ENCODE measurements around the gene MAS1L.

Gene MAS1L

DNA sequence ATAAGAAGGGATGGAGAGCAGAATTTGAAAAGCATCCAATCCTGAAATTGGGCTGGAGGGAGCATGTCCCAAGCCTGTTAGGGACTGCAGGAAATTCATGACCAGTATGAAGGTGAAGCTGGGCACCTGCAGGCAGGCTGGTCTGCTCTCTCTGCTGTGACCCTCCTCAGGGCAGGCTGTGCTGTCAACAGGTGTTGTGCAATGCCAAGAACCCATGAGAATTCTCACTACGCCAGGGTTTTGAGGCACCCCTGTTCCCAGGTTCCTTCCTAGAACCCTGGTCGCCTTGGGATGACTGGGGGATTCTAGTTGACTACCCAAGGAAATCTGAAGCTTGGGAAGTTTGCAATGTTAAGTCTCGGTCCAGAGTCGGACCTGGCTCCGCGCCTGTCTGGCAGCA lies 13.3 kb upstream of the MAS1L start:
- H3K9me3 ChIP-seq (ENCODE audit: severe bottlenecking), result no peaks in the 10 kb centered on the region
- DNase-seq (ENCODE audit: low spot score) (no peak), ATAC-seq (ENCODE audit: low read depth) (no peak)
- H3K36me3 ChIP-seq (ENCODE audit: low read depth), result no peaks in the 10 kb centered on the region
- peaks cover 6% of the 10 kb centered on the region for H3K27me3 ChIP-seq (ENCODE audit: insufficient read depth, poor library complexity, severe bottlenecking)
- no peaks in the 10 kb centered on the region for H3K4me1 ChIP-seq (ENCODE audit: insufficient read depth, poor library complexity, severe bottlenecking)
- TF ChIP-seq, protein P1, sequence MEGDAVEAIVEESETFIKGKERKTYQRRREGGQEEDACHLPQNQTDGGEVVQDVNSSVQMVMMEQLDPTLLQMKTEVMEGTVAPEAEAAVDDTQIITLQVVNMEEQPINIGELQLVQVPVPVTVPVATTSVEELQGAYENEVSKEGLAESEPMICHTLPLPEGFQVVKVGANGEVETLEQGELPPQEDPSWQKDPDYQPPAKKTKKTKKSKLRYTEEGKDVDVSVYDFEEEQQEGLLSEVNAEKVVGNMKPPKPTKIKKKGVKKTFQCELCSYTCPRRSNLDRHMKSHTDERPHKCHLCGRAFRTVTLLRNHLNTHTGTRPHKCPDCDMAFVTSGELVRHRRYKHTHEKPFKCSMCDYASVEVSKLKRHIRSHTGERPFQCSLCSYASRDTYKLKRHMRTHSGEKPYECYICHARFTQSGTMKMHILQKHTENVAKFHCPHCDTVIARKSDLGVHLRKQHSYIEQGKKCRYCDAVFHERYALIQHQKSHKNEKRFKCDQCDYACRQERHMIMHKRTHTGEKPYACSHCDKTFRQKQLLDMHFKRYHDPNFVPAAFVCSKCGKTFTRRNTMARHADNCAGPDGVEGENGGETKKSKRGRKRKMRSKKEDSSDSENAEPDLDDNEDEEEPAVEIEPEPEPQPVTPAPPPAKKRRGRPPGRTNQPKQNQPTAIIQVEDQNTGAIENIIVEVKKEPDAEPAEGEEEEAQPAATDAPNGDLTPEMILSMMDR (IDR thresholded peaks at IDR 0.05; ENCODE audit: poor library complexity, severe bottlenecking), result no peak
- H3K27ac ChIP-seq (ENCODE audit: poor library complexity, severe bottlenecking), result no peak overlapping the region
- no peak overlapping the region for H3K4me3 ChIP-seq (ENCODE audit: severe bottlenecking)

DNA sequence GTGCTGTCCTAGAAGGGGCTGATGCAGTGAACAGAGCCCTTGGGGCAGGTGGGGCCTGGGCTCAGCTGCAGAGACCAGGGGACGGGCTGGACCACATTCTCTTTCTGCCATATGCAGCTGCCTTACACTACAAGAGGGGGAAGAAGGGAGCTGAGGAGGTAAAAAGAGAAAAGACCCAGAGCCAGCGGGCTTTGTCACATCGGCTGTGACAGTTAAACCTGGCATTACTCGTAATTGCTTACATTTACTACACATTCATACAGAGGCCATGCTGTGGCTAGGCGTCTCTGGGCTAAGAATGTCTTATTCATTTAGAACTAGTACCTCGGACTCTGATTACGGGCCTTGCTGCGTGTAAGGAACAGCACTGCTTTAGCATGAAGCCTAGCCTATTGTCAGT lies 12.8 kb upstream of the MAS1L start:
- H3K4me3 ChIP-seq (ENCODE audit: severe bottlenecking), result no peak overlapping the region
- H3K36me3 ChIP-seq (ENCODE audit: low read depth), result no peaks in the 10 kb centered on the region
- H3K27me3 ChIP-seq (ENCODE audit: insufficient read depth, poor library complexity, severe bottlenecking), result peaks cover 6% of the 10 kb centered on the region
- DNase-seq (ENCODE audit: low spot score) (no peak), ATAC-seq (ENCODE audit: low read depth) (no peak)
- no peaks in the 10 kb centered on the region for H3K9me3 ChIP-seq (ENCODE audit: severe bottlenecking)
- H3K27ac ChIP-seq (ENCODE audit: poor library complexity, severe bottlenecking), result no peak overlapping the region
- H3K4me1 ChIP-seq (ENCODE audit: insufficient read depth, poor library complexity, severe bottlenecking), result no peaks in the 10 kb centered on the region
- TF ChIP-seq, protein P1 (IDR thresholded peaks at IDR 0.05; ENCODE audit: poor library complexity, severe bottlenecking), result no peak

DNA sequence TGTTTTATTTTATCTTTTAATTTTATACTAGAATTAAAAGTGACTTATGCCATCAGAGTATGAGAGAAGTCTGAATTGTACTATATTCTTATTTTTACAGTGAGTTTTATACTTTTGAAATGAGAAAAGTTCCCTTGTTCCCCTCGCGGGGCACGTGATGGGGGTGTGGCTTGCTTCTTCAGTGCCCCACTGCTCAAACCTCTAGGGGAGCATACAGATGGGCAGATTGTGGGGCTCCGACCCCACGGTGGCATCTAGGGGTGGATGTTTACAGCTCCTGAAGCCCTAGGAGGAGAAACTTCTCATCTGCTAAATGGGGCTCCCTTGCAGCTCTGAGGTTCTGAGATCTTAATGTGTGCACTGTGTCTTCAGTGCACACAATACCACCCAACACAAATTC lies 11.9 kb upstream of the MAS1L start:
- Histone ChIP-seq H3K36me3 (ENCODE audit: low read depth) (no peaks in the 10 kb centered on the region), H3K4me1 (ENCODE audit: insufficient read depth, poor library complexity, severe bottlenecking) (no peaks in the 10 kb centered on the region), H3K27me3 (ENCODE audit: insufficient read depth, poor library complexity, severe bottlenecking) (peaks cover 6% of the 10 kb centered on the region), H3K4me3 (ENCODE audit: severe bottlenecking) (no peak overlapping the region), H3K27ac (ENCODE audit: poor library complexity, severe bottlenecking) (no peak overlapping the region), H3K9me3 (ENCODE audit: severe bottlenecking) (no peaks in the 10 kb centered on the region)
- no peak for ATAC-seq (ENCODE audit: low read depth)
- TF ChIP-seq, protein P1 (IDR thresholded peaks at IDR 0.05; ENCODE audit: poor library complexity, severe bottlenecking), result no peak
- DNase-seq (ENCODE audit: low spot score), result no peak

DNA sequence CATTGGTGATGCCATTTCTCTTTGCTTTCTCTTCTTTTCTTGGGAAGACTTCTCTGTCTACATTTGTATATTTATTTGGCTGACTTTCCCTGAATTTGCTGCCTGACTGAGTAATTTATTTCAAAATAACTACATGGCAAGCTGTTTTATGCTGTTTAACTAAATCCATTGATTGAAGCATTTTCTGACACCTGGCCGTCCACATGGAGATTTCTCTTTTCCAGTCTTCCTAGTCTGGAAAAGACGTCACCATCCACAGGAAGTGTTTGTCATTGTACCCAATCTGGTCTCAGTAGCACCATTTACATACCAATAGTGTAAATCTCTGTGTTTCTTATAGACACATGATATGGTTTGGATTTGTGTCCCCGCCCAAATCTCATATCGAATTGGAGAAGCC lies 9.2 kb upstream of the MAS1L start:
- DNase-seq (ENCODE audit: low spot score) (no peak), ATAC-seq (ENCODE audit: low read depth) (no peak)
- TF ChIP-seq, protein P1 (IDR thresholded peaks at IDR 0.05; ENCODE audit: poor library complexity, severe bottlenecking), result no peak
- no peak overlapping the region for H3K27ac ChIP-seq (ENCODE audit: poor library complexity, severe bottlenecking)
- H3K9me3 ChIP-seq (ENCODE audit: severe bottlenecking), result no peaks in the 10 kb centered on the region
- H3K27me3 ChIP-seq (ENCODE audit: insufficient read depth, poor library complexity, severe bottlenecking), result peaks cover 6% of the 10 kb centered on the region
- no peaks in the 10 kb centered on the region for H3K4me1 ChIP-seq (ENCODE audit: insufficient read depth, poor library complexity, severe bottlenecking)
- H3K4me3 ChIP-seq (ENCODE audit: severe bottlenecking), result no peak overlapping the region
- H3K36me3 ChIP-seq (ENCODE audit: low read depth), result no peaks in the 10 kb centered on the region

DNA sequence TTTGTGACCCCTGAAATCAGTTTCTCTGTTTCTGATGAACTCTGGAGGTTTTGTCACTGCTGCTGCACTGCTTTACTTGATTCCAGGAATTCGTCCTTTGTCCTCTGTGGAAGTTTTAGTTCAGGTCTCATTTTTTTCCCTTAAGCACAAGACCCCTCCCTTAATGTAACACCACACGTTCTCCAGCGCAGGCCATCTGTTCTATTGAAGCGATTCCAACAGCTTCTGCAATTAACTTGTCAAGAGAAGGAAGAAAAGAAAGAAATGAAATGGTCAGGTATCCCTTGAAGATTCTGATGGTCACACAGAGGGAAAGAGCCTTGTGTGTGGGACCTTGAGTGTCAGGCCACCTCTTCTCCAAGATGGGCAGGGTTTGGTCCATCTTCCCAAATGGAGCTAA lies 7.8 kb upstream of the MAS1L start:
- no peak for DNase-seq (ENCODE audit: low spot score)
- H3K4me1 ChIP-seq (ENCODE audit: insufficient read depth, poor library complexity, severe bottlenecking), result no peaks in the 10 kb centered on the region
- peaks cover 6% of the 10 kb centered on the region for H3K27me3 ChIP-seq (ENCODE audit: insufficient read depth, poor library complexity, severe bottlenecking)
- H3K4me3 ChIP-seq (ENCODE audit: severe bottlenecking), result no peak overlapping the region
- ATAC-seq (ENCODE audit: low read depth), result no peak
- H3K36me3 ChIP-seq (ENCODE audit: low read depth), result no peaks in the 10 kb centered on the region
- H3K27ac ChIP-seq (ENCODE audit: poor library complexity, severe bottlenecking), result no peak overlapping the region
- H3K9me3 ChIP-seq (ENCODE audit: severe bottlenecking), result no peaks in the 10 kb centered on the region
- TF ChIP-seq, protein P1 (IDR thresholded peaks at IDR 0.05; ENCODE audit: poor library complexity, severe bottlenecking), result no peak

Measured in RWPE2 (cell line).